Ishikawa (cell line): ENCODE data around the gene ADAMTS15.

Experiments used
- CEBPB ChIP-seq: IDR thresholded peaks from 2 replicates; pipeline ENCODE4 v1.6.1; 2012
- CREB1 ChIP-seq: IDR thresholded peaks from 2 replicates; pipeline ENCODE4 v1.6.1; 2012; ENCODE audit warnings: low read depth
- EGR1 ChIP-seq: IDR thresholded peaks from 2 replicates; pipeline ENCODE4 v1.6.1; 2012
- EP300 ChIP-seq: IDR thresholded peaks from 2 replicates; pipeline ENCODE4 v1.6.1; 2012; ENCODE audit warnings: borderline replicate concordance
- FOXM1 ChIP-seq: IDR thresholded peaks from 2 replicates; pipeline ENCODE4 v1.6.1; 2012; ENCODE audit warnings: low read depth, borderline replicate concordance
- MAX ChIP-seq: IDR thresholded peaks from 2 replicates; pipeline ENCODE4 v1.6.1; 2012
- NFIC ChIP-seq: IDR thresholded peaks from 2 replicates; pipeline ENCODE4 v1.6.1; 2012
- RAD21 ChIP-seq: IDR thresholded peaks from 2 replicates; pipeline ENCODE4 v1.6.1; 2012; ENCODE audit warnings: low read depth
- REST ChIP-seq: IDR thresholded peaks from 2 replicates; pipeline ENCODE4 v1.6.1; 2012; ENCODE audit warnings: low read depth, mild to moderate bottlenecking
- TAF1 ChIP-seq: IDR thresholded peaks from 2 replicates; pipeline ENCODE4 v1.6.1; 2012; ENCODE audit warnings: low read depth, mild to moderate bottlenecking
- TCF12 ChIP-seq: IDR thresholded peaks from 2 replicates; pipeline ENCODE4 v1.6.1; 2012; ENCODE audit warnings: low read depth
- TEAD4 ChIP-seq: IDR thresholded peaks from 2 replicates; pipeline ENCODE4 v1.6.1; 2012
- USF1 ChIP-seq: IDR thresholded peaks from 2 replicates; pipeline ENCODE4 v1.6.1; 2012
- YY1 ChIP-seq: IDR thresholded peaks from 2 replicates; pipeline ENCODE4 v1.6.1; 2012; ENCODE audit warnings: low read depth
- ZBTB7A ChIP-seq: IDR thresholded peaks from 2 replicates; pipeline ENCODE4 v1.6.1; 2012; ENCODE audit warnings: low read depth

ADAMTS15 gene

GRCh38 chr11:130416906-130417305 lies 31.5 kb upstream of the ADAMTS15 start:
- TF ChIP-seq RAD21 = no peak
- TF ChIP-seq ZBTB7A = no peak
- no peak for TF ChIP-seq FOXM1
- TF ChIP-seq TAF1 = no peak
- TF ChIP-seq EGR1 = no peak
- TF ChIP-seq TCF12 = no peak
- TF ChIP-seq TEAD4 = no peak
- no peak for TF ChIP-seq EP300
- TF ChIP-seq YY1 = no peak
- TF ChIP-seq CREB1 = no peak
- no peak for TF ChIP-seq REST
- TF ChIP-seq MAX = no peak

GRCh38 chr11:130418210-130418609 lies 30.2 kb upstream of the ADAMTS15 start:
- TF ChIP-seq EGR1 (no peak), REST (no peak), NFIC (no peak), TAF1 (no peak), EP300 (no peak), TEAD4 (no peak), CEBPB (no peak), USF1 (no peak), RAD21 (no peak), CREB1 (no peak), MAX (no peak), TCF12 (no peak), ZBTB7A (no peak), YY1 (no peak), FOXM1 (no peak)

GRCh38 chr11:130418756-130419155 lies 29.7 kb upstream of the ADAMTS15 start:
- no peak for TF ChIP-seq CREB1
- TF ChIP-seq REST = no peak
- no peak for TF ChIP-seq EGR1

GRCh38 chr11:130420478-130421198 lies 27.8 kb upstream of the ADAMTS15 start:
- TF ChIP-seq TAF1 = no peak
- no peak for TF ChIP-seq CREB1
- TF ChIP-seq NFIC = no peak
- TF ChIP-seq YY1 = no peak
- TF ChIP-seq RAD21 = no peak
- no peak for TF ChIP-seq FOXM1
- no peak for TF ChIP-seq ZBTB7A
- TF ChIP-seq USF1 = no peak
- no peak for TF ChIP-seq MAX
- no peak for TF ChIP-seq EP300
